Lung (tissue), 12 donors: ENCODE results near the gene CMSS1. TPM values are rescaled to one million over a fixed set of nuclear protein-coding genes. Genes with fewer than 3 reads are reported as not detected.

Experiments used
- ATAC-seq: fragments of 200-7000 bp; cut with Tn5 transposase; one replicate; pipeline ENCODE4 v1.9.1; 2020; ENCODE audit warnings: moderate number of reproducible peaks; ENCODE audit not compliant: insufficient read depth, low FRiP score
- DNase-seq, 3 donors: peaks; one replicate each; pipeline ENCODE4 v3.0.0-alpha.2; 2013 to 2017
- H3K27ac ChIP-seq, 2 donors: one replicate each; pipeline ENCODE4 v1.5.1; 2013; ENCODE audit warnings: mild to moderate bottlenecking in 2 of 2, moderate library complexity in 2 of 2, control low read depth in 1 of 2, inconsistent platforms in 1 of 2, low read depth in 1 of 2, low read length in 1 of 2
- H3K27me3 ChIP-seq, 3 donors: one replicate each; pipeline ENCODE4 v1.5.1; 2013; ENCODE audit warnings: low read length in 2 of 3; ENCODE audit not compliant: control insufficient read depth in 3 of 3, insufficient read depth in 3 of 3
- H3K36me3 ChIP-seq, 4 donors: one replicate each; pipeline ENCODE4 v1.5.1; 2013; ENCODE audit warnings: low read length in 4 of 4, mild to moderate bottlenecking in 1 of 4, moderate library complexity in 1 of 4; ENCODE audit not compliant: control insufficient read depth in 4 of 4, insufficient read depth in 4 of 4
- H3K4me1 ChIP-seq, 5 donors: one replicate each; pipeline ENCODE4 v1.5.1; 2013; ENCODE audit warnings: low read length in 5 of 5, mild to moderate bottlenecking in 2 of 5, moderate library complexity in 1 of 5; ENCODE audit not compliant: control insufficient read depth in 5 of 5, insufficient read depth in 5 of 5
- H3K4me3 ChIP-seq: one replicate; pipeline ENCODE4 v1.5.1; 2013; ENCODE audit warnings: mild to moderate bottlenecking, control low read depth, moderate library complexity
- H3K9ac ChIP-seq, 2 donors: one replicate each; pipeline ENCODE4 v1.5.1; 2013; ENCODE audit warnings: low read length in 2 of 2, control low read depth in 1 of 2; ENCODE audit not compliant: insufficient read depth in 1 of 2
- H3K9me3 ChIP-seq, 4 donors: one replicate each; pipeline ENCODE4 v1.5.1; 2013; ENCODE audit warnings: low read length in 3 of 4, mild to moderate bottlenecking in 1 of 4, moderate library complexity in 1 of 4; ENCODE audit not compliant: control insufficient read depth in 4 of 4, insufficient read depth in 3 of 4
- CTCF ChIP-seq: IDR thresholded peaks from 2 replicates; pipeline ENCODE4 v1.5.1; 2012; ENCODE audit warnings: mild to moderate bottlenecking; ENCODE audit errors: control extremely low read depth, extremely low read depth
- WGBS, 2 donors: extraction: QIAGEN DNeasy Blood & Tissue Kit; methylation state at CpG; one replicate each; pipeline ENCODE4 v1.1.7; 2013; 5-methylcytosine and 5-hydroxymethylcytosine counted together
- polyA plus RNA-seq, 2 donors: library from polyadenylated mRNA; stranded (reverse); fragments of 200-250 nt; gene quantifications; one replicate each; pipeline ENCODE4 v1.2.1, GENCODE V29; 2013
- total RNA-seq, 2 donors: library from RNA; depleted of rRNA in 1 of 2; stranded (reverse); fragments of >200 nt in 1 of 2; gene quantifications; one replicate each; pipeline ENCODE4 v1.2.1, GENCODE V29; 2014 to 2021
- donor health status: control.
- donor health status: control.
- donor health status: Bipolar disorder and iron deficiency.
- donor health status: healthy.
- donor health status: DM: yes; HTN: yes; CAD: no.

The CMSS1 gene
- total and polyA plus RNA-seq, 4 donors = 12.3 to 28.9 (median 22.6) TPM

GRCh38 chr3:100033184-100033583 lies 215.5 kb downstream of the CMSS1 start:
- ATAC-seq = no peak
- no peak overlapping the region for H3K9ac ChIP-seq
- peak in 2 of 3 donors; percentile 14 to 46 for DNase-seq

GRCh38 chr3:100033903-100034471 lies 216.3 kb downstream of the CMSS1 start:
- DNase-seq = peak in 1 of 3 donors; percentile 31
- Histone ChIP-seq H3K27ac (no peak overlapping the region), H3K9ac (no peak overlapping the region), H3K36me3 (peaks cover 0 to 2% (median 0%) of the 10 kb centered on the region in 4 donors), H3K27me3 (peaks cover 0 to 6% (median 0%) of the 10 kb centered on the region in 3 donors), H3K4me1 (peaks cover 0 to 3% (median 0%) of the 10 kb centered on the region in 5 donors), H3K4me3 (no peak overlapping the region), H3K9me3 (no peaks in the 10 kb centered on the region)
- TF ChIP-seq CTCF = no peak
- ATAC-seq = no peak
- 97 to 98% methylated on average over 3 of the region's 3 CpGs for WGBS, 2 donors

More at GRCh38 chr3:100033184-100033583, 215.5 kb downstream of the CMSS1 start:
- H3K4me3 ChIP-seq = no peak overlapping the region
- 53 to 84% methylated on average over 1 of the region's 1 CpG for WGBS, 2 donors
- H3K27ac ChIP-seq = no peak overlapping the region
- peaks cover 0 to 3% (median 0%) of the 10 kb centered on the region in 5 donors for H3K4me1 ChIP-seq
- H3K27me3 ChIP-seq = peaks cover 0 to 6% (median 0%) of the 10 kb centered on the region in 3 donors
- H3K9me3 ChIP-seq = no peaks in the 10 kb centered on the region
- H3K36me3 ChIP-seq = peaks cover 0 to 2% (median 0%) of the 10 kb centered on the region in 4 donors
- no peak for TF ChIP-seq CTCF

- no peak for TF ChIP-seq CTCF
- peak in 1 of 3 donors; percentile 23 for DNase-seq
- no peak overlapping the region for H3K27ac ChIP-seq
- H3K4me1 ChIP-seq = peaks cover 0 to 22% (median 13%) of the 10 kb centered on the region in 5 donors
- no peaks in the 10 kb centered on the region for H3K9me3 ChIP-seq
- ATAC-seq = no peak
- no peak overlapping the region for H3K9ac ChIP-seq
- H3K27me3 ChIP-seq = peaks cover 0 to 6% (median 0%) of the 10 kb centered on the region in 3 donors
- no peak overlapping the region for H3K4me3 ChIP-seq
- H3K36me3 ChIP-seq = no peaks in the 10 kb centered on the region
Observed at GRCh38 chr3:100039075-100039474, 221.4 kb downstream of the CMSS1 start.
